ENCODE measurements around the gene ZNF783. TPM values are rescaled to one million over a fixed set of nuclear protein-coding genes. Genes with fewer than 3 reads are reported as not detected.

The ZNF783 gene
- total and polyA plus RNA-seq, 2 of the 8 experiments (the other 6 are each of a cell fraction or from before 2014, with no cell fraction given): 7.3 to 8.2 TPM

- CTCF ChIA-PET (ENCODE audit: partially characterized antibody): interaction anchor here (0.6 to 4.4 kb wide), 15 partner anchors 8 to 170 kb away, joined by 3 to 21 read pairs (median 6); partner anchors contain the start of gene ZNF783
- peaks cover 0 to 7% (median 0%) of the 10 kb centered on the region in 4 experiments; a peak in 1 of 8 replicates for H3K36me3 ChIP-seq (ENCODE audit: control insufficient read depth in 2 of 4, insufficient read depth in 4 of 4, low read length in 3 of 4)
- no peak overlapping the region for H3K14ac ChIP-seq (ENCODE audit: insufficient read length)
- H4K20me1 ChIP-seq (replicated peaks in 1 of 2; ENCODE audit: control insufficient read depth in 1 of 2, insufficient read depth in 2 of 2, low read length in 2 of 2): peaks cover 0 to 5% of the 10 kb centered on the region in 2 experiments
- no peak overlapping the region for H2BK20ac ChIP-seq (ENCODE audit: low read length)
- no peak overlapping the region for H3K56ac ChIP-seq (replicated peaks; ENCODE audit: insufficient read length, low read depth, low read length)
- FAIRE-seq (no peak), DNase-seq (ENCODE audit: low read depth in 1 of 2, low spot score in 2 of 2) (no peak)
- no peak overlapping the region for H3K18ac ChIP-seq (ENCODE audit: extremely low read depth, low read length)
- POLR2A ChIA-PET (ENCODE audit: partially characterized antibody): interaction anchor here (0.9 to 2.7 kb wide), 9 partner anchors 18 to 195 kb away, joined by 3 to 12 read pairs (median 4); partner anchors contain the start of genes ZNF777 and ZNF783
- no peak overlapping the region for H2BK15ac ChIP-seq (ENCODE audit: low read length)
- no peaks in the 10 kb centered on the region for H3K79me2 ChIP-seq (ENCODE audit: control insufficient read depth in 1 of 2, insufficient read depth in 2 of 2, low read length in 2 of 2)
- WGBS, 2 experiments (ENCODE audit: extremely low coverage in 1 of 2, insufficient coverage in 1 of 2, insufficient read length in 1 of 2, insufficient replicate concordance in 2 of 2, low coverage in 1 of 2, low lambda C conversion rate in 2 of 2, missing lambda C conversion rate in 1 of 2): 68% methylated on average over 3 of the region's 3 CpGs; no CpG with 5 or more reads in 1 of the 2 experiments
- peaks cover 0 to 8% (median 4%) of the 10 kb centered on the region in 4 experiments; a peak in 3 of 7 replicates for H3K27me3 ChIP-seq (replicated peaks in 1 of 4; ENCODE audit: control insufficient read depth in 3 of 4, extremely low read depth in 1 of 4, insufficient read depth in 3 of 4, low read length in 3 of 4)
- peaks cover 5% of the 10 kb centered on the region for H3K23me2 ChIP-seq (ENCODE audit: low read depth, low read length)
- H3K4ac ChIP-seq (replicated peaks; ENCODE audit: insufficient read length, low read depth, low read length): no peak overlapping the region
- H4K8ac ChIP-seq (ENCODE audit: extremely low read depth, insufficient read depth, low read length): no peak overlapping the region
- peak overlapping the region; percentile 91 to 97 for H3K4me2 ChIP-seq (ENCODE audit: insufficient read depth in 1 of 2, low read depth in 2 of 2, low read length in 2 of 2)
- no peak overlapping the region for H3K27ac ChIP-seq (ENCODE audit: low read depth, low read length)
- no peak overlapping the region for H3K9ac ChIP-seq (replicated peaks in 1 of 4; ENCODE audit: extremely low read depth in 1 of 4, low read depth in 3 of 4, low read length in 3 of 4)
- H3K23ac ChIP-seq (ENCODE audit: insufficient read length): no peak overlapping the region
- H3K79me1 ChIP-seq (ENCODE audit: low read depth, low read length): peaks cover 3% of the 10 kb centered on the region
- H2BK12ac ChIP-seq (ENCODE audit: low read depth, low read length): no peak overlapping the region
- peaks cover 0 to 6% (median 4%) of the 10 kb centered on the region in 4 experiments; a peak in 5 of 7 replicates for H3K4me1 ChIP-seq (replicated peaks in 1 of 4; ENCODE audit: control insufficient read depth in 3 of 4, insufficient read depth in 4 of 4, low read length in 3 of 4)
- H2BK120ac ChIP-seq (replicated peaks; ENCODE audit: low read depth, low read length): no peak overlapping the region
- H2AK5ac ChIP-seq (ENCODE audit: low read depth, low read length): no peak overlapping the region
- peak overlapping the region in 2 of 4 experiments; percentile 14 to 73; a peak in 5 of 8 replicates for H3K4me3 ChIP-seq (ENCODE audit: extremely low read depth in 1 of 4, insufficient read depth in 2 of 4, low read depth in 3 of 4, low read length in 4 of 4)
- no peak overlapping the region for H2BK5ac ChIP-seq (ENCODE audit: low read depth, low read length)
- no peak overlapping the region for H2AFZ ChIP-seq (ENCODE audit: low read length)
- no peak overlapping the region for H4K91ac ChIP-seq (replicated peaks; ENCODE audit: insufficient read length, low read length)
- H4K5ac ChIP-seq (ENCODE audit: insufficient read length, low read depth, low read length): no peak overlapping the region
- no peaks in the 10 kb centered on the region for H3K9me3 ChIP-seq (ENCODE audit: insufficient read depth in 2 of 2, low read depth in 1 of 2, low read length in 1 of 2)
- TF ChIP-seq SUZ12 (IDR thresholded peaks at IDR 0.05; ENCODE audit: low read length) (no peak), SIX5 (IDR thresholded peaks at IDR 0.05; ENCODE audit: low read depth, low read length) (no peak), KDM5A (IDR thresholded peaks at IDR 0.05; ENCODE audit: low read length) (no peak), BACH1 (IDR thresholded peaks at IDR 0.05; ENCODE audit: low read length) (no peak), RAD21 (IDR thresholded peaks at IDR 0.05 in 1 of 2, conservative IDR thresholded peaks at IDR 0.05 in 1 of 2; ENCODE audit: low read depth in 2 of 2, low read length in 2 of 2) (no peak), JUND (IDR thresholded peaks at IDR 0.05; ENCODE audit: low read length) (no peak), POU5F1 (IDR thresholded peaks at IDR 0.05; ENCODE audit: low read depth, low read length) (no peak), NANOG (IDR thresholded peaks at IDR 0.05; ENCODE audit: insufficient read depth, low read depth, low read length, poor library complexity, severe bottlenecking) (no peak), EGR1 (IDR thresholded peaks at IDR 0.05; ENCODE audit: borderline replicate concordance, low read depth, low read length) (no peak), TBP (IDR thresholded peaks at IDR 0.05; ENCODE audit: low read depth, low read length) (no peak), ATF2 (IDR thresholded peaks at IDR 0.05; ENCODE audit: low read length) (no peak), POLR2AphosphoS5 (IDR thresholded peaks at IDR 0.05; ENCODE audit: low read depth, low read length) (no peak)
These were observed 22.3 kb downstream of the ZNF783 start for GRCh38 chr7:149284343-149284742.

Measured in H1 (cell line).